ENCODE results near the gene KCNJ4. TPM values are rescaled to one million over a fixed set of nuclear protein-coding genes. Genes with fewer than 3 reads are reported as not detected.
A peak's percentile ranks its signal among the peaks of the same experiment; 100 is the strongest.

KCNJ4 gene
- total RNA-seq, 1 experiment from 2014 or later: 0.92 TPM

DNA sequence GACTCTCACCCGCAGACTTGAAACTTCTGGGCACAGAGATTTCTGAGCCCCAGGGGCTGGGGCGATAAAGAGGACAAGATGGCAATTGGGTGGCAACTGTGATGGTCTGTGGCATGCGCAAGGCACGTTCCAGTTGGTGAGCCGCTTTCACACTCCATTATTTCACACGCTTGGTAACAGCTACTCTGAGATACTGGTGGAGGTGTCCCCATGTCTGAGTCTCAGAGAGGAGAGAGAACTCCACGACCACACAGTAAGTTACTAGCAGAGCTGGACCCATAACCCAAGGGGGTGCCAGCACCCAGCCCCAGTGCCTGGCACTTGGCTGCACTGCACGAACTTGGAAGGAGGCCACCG, 6.0 kb upstream of the KCNJ4 start:
- H3K9me3 Mint-ChIP-seq: no peaks in the 10 kb centered on the region; a peak in 1 of 5 replicates
- no peak overlapping the region; a peak in 1 of 7 replicates for H3K27ac Mint-ChIP-seq
- H3K27me3 ChIP-seq (ENCODE audit: insufficient read depth, low read length): peaks cover 6% of the 10 kb centered on the region; the same call in 1 of the 2 replicates
- no peak overlapping the region for H2BK20ac ChIP-seq (ENCODE audit: low read depth, low read length, poor library complexity, severe bottlenecking)
- no peak overlapping the region for H3T11ph ChIP-seq (ENCODE audit: low read length)
- H4K20me1 ChIP-seq (ENCODE audit: control insufficient read depth, insufficient read depth, insufficient read length): no peaks in the 10 kb centered on the region
- no peak overlapping the region for H2BK120ac ChIP-seq (ENCODE audit: low read depth, low read length, poor library complexity, severe bottlenecking)
- no peak overlapping the region for H2AK5ac ChIP-seq (ENCODE audit: insufficient read length, low read length)
- no peak overlapping the region for H2AFZ ChIP-seq (ENCODE audit: low read length)
- H2BK12ac ChIP-seq (ENCODE audit: insufficient read length, low read depth, low read length): no peak overlapping the region
- H3K79me1 ChIP-seq (ENCODE audit: insufficient read depth, low read depth, low read length, poor library complexity, severe bottlenecking): no peaks in the 10 kb centered on the region
- TF ChIP-seq, protein P1, sequence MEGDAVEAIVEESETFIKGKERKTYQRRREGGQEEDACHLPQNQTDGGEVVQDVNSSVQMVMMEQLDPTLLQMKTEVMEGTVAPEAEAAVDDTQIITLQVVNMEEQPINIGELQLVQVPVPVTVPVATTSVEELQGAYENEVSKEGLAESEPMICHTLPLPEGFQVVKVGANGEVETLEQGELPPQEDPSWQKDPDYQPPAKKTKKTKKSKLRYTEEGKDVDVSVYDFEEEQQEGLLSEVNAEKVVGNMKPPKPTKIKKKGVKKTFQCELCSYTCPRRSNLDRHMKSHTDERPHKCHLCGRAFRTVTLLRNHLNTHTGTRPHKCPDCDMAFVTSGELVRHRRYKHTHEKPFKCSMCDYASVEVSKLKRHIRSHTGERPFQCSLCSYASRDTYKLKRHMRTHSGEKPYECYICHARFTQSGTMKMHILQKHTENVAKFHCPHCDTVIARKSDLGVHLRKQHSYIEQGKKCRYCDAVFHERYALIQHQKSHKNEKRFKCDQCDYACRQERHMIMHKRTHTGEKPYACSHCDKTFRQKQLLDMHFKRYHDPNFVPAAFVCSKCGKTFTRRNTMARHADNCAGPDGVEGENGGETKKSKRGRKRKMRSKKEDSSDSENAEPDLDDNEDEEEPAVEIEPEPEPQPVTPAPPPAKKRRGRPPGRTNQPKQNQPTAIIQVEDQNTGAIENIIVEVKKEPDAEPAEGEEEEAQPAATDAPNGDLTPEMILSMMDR (conservative IDR thresholded peaks at IDR 0.05): no peak
- no peak overlapping the region for H3K9ac ChIP-seq (ENCODE audit: extremely low read depth, insufficient read length, low read length)
- WGBS (ENCODE audit: extremely low coverage, insufficient read length, low lambda C conversion rate): no CpG with 5 or more reads among the region's 9 CpGs
- no peak overlapping the region for H3K4ac ChIP-seq (ENCODE audit: low read depth, low read length)
- H3K9me3 ChIP-seq (ENCODE audit: control insufficient read depth, low read depth, low read length): no peaks in the 10 kb centered on the region
- no peaks in the 10 kb centered on the region; the same call in 1 of the 2 replicates for H3K4me1 ChIP-seq (ENCODE audit: insufficient read depth, low read length)
- peaks cover 4% of the 10 kb centered on the region for H3K23me2 ChIP-seq (ENCODE audit: insufficient read length, low read depth, low read length, poor library complexity, severe bottlenecking)
- H2BK15ac ChIP-seq (ENCODE audit: low read depth, low read length): no peak overlapping the region
- peak overlapping the region; percentile 36 to 46; a peak in 2 of 5 replicates for H3K4me3 Mint-ChIP-seq
- H3K4me1 Mint-ChIP-seq: peaks cover 36 to 40% of the 10 kb centered on the region in 2 experiments
- H2BK5ac ChIP-seq (ENCODE audit: insufficient read length, low read length): no peak overlapping the region
- no peaks in the 10 kb centered on the region; a peak in 1 of 7 replicates for H3K36me3 Mint-ChIP-seq (ENCODE audit: insufficient read depth in 1 of 3, low read depth in 3 of 3)
- DNase-seq: no peak
- no peaks in the 10 kb centered on the region for H3K79me2 ChIP-seq (ENCODE audit: insufficient read depth, low read length)
- no peak overlapping the region for H3K56ac ChIP-seq (ENCODE audit: insufficient read length, low read depth, low read length)
- H3K18ac ChIP-seq (ENCODE audit: insufficient read length, low read depth, low read length): no peak overlapping the region
- H3K23ac ChIP-seq (ENCODE audit: insufficient read length, low read depth, low read length): no peak overlapping the region
- peak overlapping the region; percentile 41 for H3K4me2 ChIP-seq (ENCODE audit: insufficient read depth, insufficient read length, low read length)
- no peak overlapping the region for H3K27ac ChIP-seq (ENCODE audit: insufficient read length, low read depth, low read length)
- no peak overlapping the region for H3K14ac ChIP-seq (ENCODE audit: insufficient read depth, low read length)
- H4K91ac ChIP-seq (ENCODE audit: insufficient read length, low read depth, low read length): no peak overlapping the region
- H4K8ac ChIP-seq (replicated peaks; ENCODE audit: insufficient read length, low read depth, low read length): no peak overlapping the region
- H3K27me3 Mint-ChIP-seq (ENCODE audit: low read depth): peaks cover 93% of the 10 kb centered on the region
- H4K5ac ChIP-seq (ENCODE audit: insufficient read length, low read depth, low read length): no peak overlapping the region

Measured in H9 (cell line).